ENCODE results near the gene NDST1. TPM values are rescaled to one million over a fixed set of nuclear protein-coding genes. Genes with fewer than 3 reads are reported as not detected.

NDST1 gene
- total RNA-seq, 1 experiment from 2014 or later, result 42.6 TPM

- POLR2A ChIA-PET (ENCODE audit: unreplicated experiment), result no interaction called here
- TF ChIP-seq EZH2 (IDR thresholded peaks at IDR 0.05; ENCODE audit: low read length, unreplicated experiment), result no peak
- no peak for TF ChIP-seq EZH2phosphoT487 (IDR thresholded peaks at IDR 0.05; ENCODE audit: borderline replicate concordance, low read length)
- TF ChIP-seq, protein P1, sequence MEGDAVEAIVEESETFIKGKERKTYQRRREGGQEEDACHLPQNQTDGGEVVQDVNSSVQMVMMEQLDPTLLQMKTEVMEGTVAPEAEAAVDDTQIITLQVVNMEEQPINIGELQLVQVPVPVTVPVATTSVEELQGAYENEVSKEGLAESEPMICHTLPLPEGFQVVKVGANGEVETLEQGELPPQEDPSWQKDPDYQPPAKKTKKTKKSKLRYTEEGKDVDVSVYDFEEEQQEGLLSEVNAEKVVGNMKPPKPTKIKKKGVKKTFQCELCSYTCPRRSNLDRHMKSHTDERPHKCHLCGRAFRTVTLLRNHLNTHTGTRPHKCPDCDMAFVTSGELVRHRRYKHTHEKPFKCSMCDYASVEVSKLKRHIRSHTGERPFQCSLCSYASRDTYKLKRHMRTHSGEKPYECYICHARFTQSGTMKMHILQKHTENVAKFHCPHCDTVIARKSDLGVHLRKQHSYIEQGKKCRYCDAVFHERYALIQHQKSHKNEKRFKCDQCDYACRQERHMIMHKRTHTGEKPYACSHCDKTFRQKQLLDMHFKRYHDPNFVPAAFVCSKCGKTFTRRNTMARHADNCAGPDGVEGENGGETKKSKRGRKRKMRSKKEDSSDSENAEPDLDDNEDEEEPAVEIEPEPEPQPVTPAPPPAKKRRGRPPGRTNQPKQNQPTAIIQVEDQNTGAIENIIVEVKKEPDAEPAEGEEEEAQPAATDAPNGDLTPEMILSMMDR (conservative IDR thresholded peaks at IDR 0.05; ENCODE audit: low read depth, low read length), result no peak
- Histone ChIP-seq H3K27ac (ENCODE audit: low read length) (peak overlapping the region; percentile 44), H3K4me2 (ENCODE audit: low read length) (no peak overlapping the region), H3K9me3 (ENCODE audit: low read length) (no peaks in the 10 kb centered on the region), H3F3A (ENCODE audit: low read length, unreplicated experiment) (no peaks in the 10 kb centered on the region), H2AFZ (ENCODE audit: low read length) (no peak overlapping the region), H3K9ac (ENCODE audit: low read length) (no peak overlapping the region), H3K27me3 (ENCODE audit: low read length) (no peaks in the 10 kb centered on the region), H3K4me1 (ENCODE audit: insufficient read depth, low read length) (peaks cover 14% of the 10 kb centered on the region), H3K4me3 (ENCODE audit: low read length) (no peak overlapping the region), H3K9me2 (replicated peaks; ENCODE audit: low read length) (no peaks in the 10 kb centered on the region), H3K79me2 (ENCODE audit: low read length) (no peaks in the 10 kb centered on the region), H4K20me1 (ENCODE audit: low read length) (no peaks in the 10 kb centered on the region), H3K36me3 (ENCODE audit: low read depth, low read length) (peaks cover 34% of the 10 kb centered on the region)
- CTCF ChIA-PET, result no interaction called here
- intact Hi-C loops (cut with micrococcal nuclease), result no loop called here
- DNase-seq, result peak; percentile 56
- ATAC-seq, result peak; percentile 15
- BruUV-seq (replicated peaks), result no TSS peak
These were observed 34.0 kb downstream of the NDST1 start for GRCh38 chr5:150541895-150542294.

DNA sequence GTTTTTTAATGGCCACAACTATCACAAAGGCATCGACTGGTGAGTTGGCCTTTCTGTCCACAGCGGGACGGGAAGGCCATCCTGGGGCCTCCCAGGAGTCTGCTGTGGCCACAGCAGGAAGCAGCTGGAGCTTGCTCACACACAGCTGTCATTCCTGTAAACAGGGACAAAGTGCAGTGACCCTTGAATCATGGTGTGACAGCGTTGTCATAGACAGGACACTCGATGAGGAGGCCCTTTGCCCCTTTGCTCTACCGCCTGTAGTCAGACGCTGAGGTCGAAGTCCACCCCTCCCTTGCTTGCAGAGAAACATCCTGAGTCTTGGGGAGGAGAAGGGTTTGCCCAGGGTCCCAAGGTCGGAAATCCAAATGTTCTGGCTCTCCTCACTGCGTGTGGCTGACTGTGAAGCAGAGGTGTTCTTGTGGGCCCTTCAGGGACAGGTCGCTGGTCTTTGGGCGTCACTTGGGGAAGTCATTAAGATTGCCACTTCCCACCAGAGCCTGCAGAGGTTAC is 35.1 kb downstream of the NDST1 start:
- intact Hi-C loops (cut with micrococcal nuclease), result no loop called here
- H2AFZ ChIP-seq (ENCODE audit: low read length), result no peak overlapping the region
- no peak for ATAC-seq

More for the DNA sequence above, 35.1 kb downstream of the NDST1 start:
- no peak for DNase-seq
- CTCF ChIA-PET, result no interaction called here
- Histone ChIP-seq H3K27me3 (ENCODE audit: low read length) (no peaks in the 10 kb centered on the region), H3K9ac (ENCODE audit: low read length) (no peak overlapping the region), H3K27ac (ENCODE audit: low read length) (no peak overlapping the region), H3K9me2 (replicated peaks; ENCODE audit: low read length) (no peaks in the 10 kb centered on the region), H3K36me3 (ENCODE audit: low read depth, low read length) (peaks cover 31% of the 10 kb centered on the region), H3K4me2 (ENCODE audit: low read length) (no peak overlapping the region), H4K20me1 (ENCODE audit: low read length) (no peaks in the 10 kb centered on the region), H3K4me1 (ENCODE audit: insufficient read depth, low read length) (peaks cover 14% of the 10 kb centered on the region), H3K4me3 (ENCODE audit: low read length) (no peak overlapping the region), H3F3A (ENCODE audit: low read length, unreplicated experiment) (no peaks in the 10 kb centered on the region), H3K79me2 (ENCODE audit: low read length) (no peaks in the 10 kb centered on the region), H3K9me3 (ENCODE audit: low read length) (no peaks in the 10 kb centered on the region)
- TF ChIP-seq, protein P1 (conservative IDR thresholded peaks at IDR 0.05; ENCODE audit: low read depth, low read length), result no peak
- TF ChIP-seq EZH2phosphoT487 (IDR thresholded peaks at IDR 0.05; ENCODE audit: borderline replicate concordance, low read length) (no peak), EZH2 (IDR thresholded peaks at IDR 0.05; ENCODE audit: low read length, unreplicated experiment) (no peak)
- POLR2A ChIA-PET (ENCODE audit: unreplicated experiment), result no interaction called here
- BruUV-seq (replicated peaks), result no TSS peak
